ENCODE data around the gene LHX6. TPM values are rescaled to one million over a fixed set of nuclear protein-coding genes. Genes with fewer than 3 reads are reported as not detected.
A peak's percentile ranks its signal among the peaks of the same experiment; 100 is the strongest.

LHX6 gene
- total RNA-seq, 1 experiment from 2014 or later = 1.5 TPM

DNA sequence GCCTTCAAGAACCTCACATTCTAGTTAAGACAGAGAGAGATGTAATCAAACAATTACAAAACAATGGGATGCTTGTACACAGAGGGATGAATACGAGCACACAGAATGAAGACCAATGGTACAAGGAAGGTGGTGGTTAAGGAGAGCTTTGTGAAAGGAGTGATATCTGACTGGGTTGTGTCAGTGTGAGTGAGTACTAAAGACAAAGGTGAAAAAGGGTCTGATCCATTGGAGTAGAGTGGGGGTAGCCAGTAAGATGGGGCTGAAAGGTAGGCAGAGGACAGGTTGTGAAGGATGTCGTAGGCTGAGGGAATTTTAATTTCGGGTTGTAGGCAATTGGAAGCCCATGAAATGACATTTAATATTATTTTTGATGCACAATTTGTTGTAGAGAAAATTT lies 26.0 kb upstream of the LHX6 start (continued):
- no peak for TF ChIP-seq SOX15 (CRISPR knock-in tag; IDR thresholded peaks at IDR 0.05)
- TF ChIP-seq, protein P1, sequence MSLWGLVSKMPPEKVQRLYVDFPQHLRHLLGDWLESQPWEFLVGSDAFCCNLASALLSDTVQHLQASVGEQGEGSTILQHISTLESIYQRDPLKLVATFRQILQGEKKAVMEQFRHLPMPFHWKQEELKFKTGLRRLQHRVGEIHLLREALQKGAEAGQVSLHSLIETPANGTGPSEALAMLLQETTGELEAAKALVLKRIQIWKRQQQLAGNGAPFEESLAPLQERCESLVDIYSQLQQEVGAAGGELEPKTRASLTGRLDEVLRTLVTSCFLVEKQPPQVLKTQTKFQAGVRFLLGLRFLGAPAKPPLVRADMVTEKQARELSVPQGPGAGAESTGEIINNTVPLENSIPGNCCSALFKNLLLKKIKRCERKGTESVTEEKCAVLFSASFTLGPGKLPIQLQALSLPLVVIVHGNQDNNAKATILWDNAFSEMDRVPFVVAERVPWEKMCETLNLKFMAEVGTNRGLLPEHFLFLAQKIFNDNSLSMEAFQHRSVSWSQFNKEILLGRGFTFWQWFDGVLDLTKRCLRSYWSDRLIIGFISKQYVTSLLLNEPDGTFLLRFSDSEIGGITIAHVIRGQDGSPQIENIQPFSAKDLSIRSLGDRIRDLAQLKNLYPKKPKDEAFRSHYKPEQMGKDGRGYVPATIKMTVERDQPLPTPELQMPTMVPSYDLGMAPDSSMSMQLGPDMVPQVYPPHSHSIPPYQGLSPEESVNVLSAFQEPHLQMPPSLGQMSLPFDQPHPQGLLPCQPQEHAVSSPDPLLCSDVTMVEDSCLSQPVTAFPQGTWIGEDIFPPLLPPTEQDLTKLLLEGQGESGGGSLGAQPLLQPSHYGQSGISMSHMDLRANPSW (CRISPR knock-in tag; conservative IDR thresholded peaks at IDR 0.05; ENCODE audit: low read depth) = no peak

DNA sequence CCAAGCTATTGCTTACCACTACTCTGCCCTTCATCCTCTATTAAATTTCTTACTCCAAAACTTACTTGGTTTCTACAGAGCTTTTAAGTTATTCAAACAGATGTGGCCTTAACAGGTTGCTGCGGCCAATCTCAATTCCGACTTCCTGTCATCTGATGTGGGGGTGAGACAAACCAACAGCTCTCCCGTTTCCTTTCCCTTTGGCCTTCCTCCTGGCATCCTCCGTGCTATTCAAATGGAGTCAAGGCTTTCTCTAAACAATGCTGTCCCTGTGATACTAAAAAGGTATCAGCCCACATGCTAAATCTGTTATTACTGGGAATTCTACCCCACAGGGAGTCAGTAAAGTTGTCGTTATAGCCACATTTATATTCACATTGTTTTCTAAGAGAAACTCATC lies 24.0 kb upstream of the LHX6 start:
- POLR2A ChIA-PET = no interaction called here
- no peaks in the 10 kb centered on the region for H3K27me3 Mint-ChIP-seq (ENCODE audit: low read depth)
- peaks cover 42% of the 10 kb centered on the region for H3K4me1 Mint-ChIP-seq
- H3K27ac Mint-ChIP-seq = peak overlapping the region; percentile 54
- TF ChIP-seq TEAD4 (CRISPR knock-in tag; IDR thresholded peaks at IDR 0.05) (no peak), ZNF263 (CRISPR knock-in tag; IDR thresholded peaks at IDR 0.05; ENCODE audit: low read depth) (no peak), ZNF219 (CRISPR knock-in tag; IDR thresholded peaks at IDR 0.05; ENCODE audit: borderline replicate concordance) (no peak), ZNF121 (CRISPR knock-in tag; IDR thresholded peaks at IDR 0.05) (no peak), FOXK1 (CRISPR knock-in tag; IDR thresholded peaks at IDR 0.05) (no peak), PRRX2 (CRISPR knock-in tag; IDR thresholded peaks at IDR 0.05) (no peak), MXD4 (CRISPR knock-in tag; IDR thresholded peaks at IDR 0.05; ENCODE audit: borderline replicate concordance) (no peak), OVOL2 (CRISPR knock-in tag; IDR thresholded peaks at IDR 0.05; ENCODE audit: borderline replicate concordance) (no peak), SMAD3 (CRISPR knock-in tag; IDR thresholded peaks at IDR 0.05; ENCODE audit: borderline replicate concordance) (no peak), GRHL2 (CRISPR knock-in tag; IDR thresholded peaks at IDR 0.05; ENCODE audit: insufficient replicate concordance, severe bottlenecking) (no peak), CREM (CRISPR knock-in tag; IDR thresholded peaks at IDR 0.05) (no peak), ZNF512 (CRISPR knock-in tag; IDR thresholded peaks at IDR 0.05; ENCODE audit: borderline replicate concordance) (no peak)
- TF ChIP-seq, protein P2, sequence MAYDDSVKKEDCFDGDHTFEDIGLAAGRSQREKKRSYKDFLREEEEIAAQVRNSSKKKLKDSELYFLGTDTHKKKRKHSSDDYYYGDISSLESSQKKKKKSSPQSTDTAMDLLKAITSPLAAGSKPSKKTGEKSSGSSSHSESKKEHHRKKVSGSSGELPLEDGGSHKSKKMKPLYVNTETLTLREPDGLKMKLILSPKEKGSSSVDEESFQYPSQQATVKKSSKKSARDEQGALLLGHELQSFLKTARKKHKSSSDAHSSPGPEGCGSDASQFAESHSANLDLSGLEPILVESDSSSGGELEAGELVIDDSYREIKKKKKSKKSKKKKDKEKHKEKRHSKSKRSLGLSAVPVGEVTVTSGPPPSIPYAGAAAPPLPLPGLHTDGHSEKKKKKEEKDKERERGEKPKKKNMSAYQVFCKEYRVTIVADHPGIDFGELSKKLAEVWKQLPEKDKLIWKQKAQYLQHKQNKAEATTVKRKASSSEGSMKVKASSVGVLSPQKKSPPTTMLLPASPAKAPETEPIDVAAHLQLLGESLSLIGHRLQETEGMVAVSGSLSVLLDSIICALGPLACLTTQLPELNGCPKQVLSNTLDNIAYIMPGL (CRISPR knock-in tag; IDR thresholded peaks at IDR 0.05) = no peak
- TF ChIP-seq, protein P3, sequence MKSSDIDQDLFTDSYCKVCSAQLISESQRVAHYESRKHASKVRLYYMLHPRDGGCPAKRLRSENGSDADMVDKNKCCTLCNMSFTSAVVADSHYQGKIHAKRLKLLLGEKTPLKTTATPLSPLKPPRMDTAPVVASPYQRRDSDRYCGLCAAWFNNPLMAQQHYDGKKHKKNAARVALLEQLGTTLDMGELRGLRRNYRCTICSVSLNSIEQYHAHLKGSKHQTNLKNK (CRISPR knock-in tag; IDR thresholded peaks at IDR 0.05) = no peak
- TF ChIP-seq, protein P4, sequence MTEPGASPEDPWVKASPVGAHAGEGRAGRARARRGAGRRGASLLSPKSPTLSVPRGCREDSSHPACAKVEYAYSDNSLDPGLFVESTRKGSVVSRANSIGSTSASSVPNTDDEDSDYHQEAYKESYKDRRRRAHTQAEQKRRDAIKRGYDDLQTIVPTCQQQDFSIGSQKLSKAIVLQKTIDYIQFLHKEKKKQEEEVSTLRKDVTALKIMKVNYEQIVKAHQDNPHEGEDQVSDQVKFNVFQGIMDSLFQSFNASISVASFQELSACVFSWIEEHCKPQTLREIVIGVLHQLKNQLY (CRISPR knock-in tag; IDR thresholded peaks at IDR 0.05) = no peak
- TF ChIP-seq, protein P5, sequence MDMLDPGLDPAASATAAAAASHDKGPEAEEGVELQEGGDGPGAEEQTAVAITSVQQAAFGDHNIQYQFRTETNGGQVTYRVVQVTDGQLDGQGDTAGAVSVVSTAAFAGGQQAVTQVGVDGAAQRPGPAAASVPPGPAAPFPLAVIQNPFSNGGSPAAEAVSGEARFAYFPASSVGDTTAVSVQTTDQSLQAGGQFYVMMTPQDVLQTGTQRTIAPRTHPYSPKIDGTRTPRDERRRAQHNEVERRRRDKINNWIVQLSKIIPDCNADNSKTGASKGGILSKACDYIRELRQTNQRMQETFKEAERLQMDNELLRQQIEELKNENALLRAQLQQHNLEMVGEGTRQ (CRISPR knock-in tag; IDR thresholded peaks at IDR 0.05) = no peak
- TF ChIP-seq, protein P6, sequence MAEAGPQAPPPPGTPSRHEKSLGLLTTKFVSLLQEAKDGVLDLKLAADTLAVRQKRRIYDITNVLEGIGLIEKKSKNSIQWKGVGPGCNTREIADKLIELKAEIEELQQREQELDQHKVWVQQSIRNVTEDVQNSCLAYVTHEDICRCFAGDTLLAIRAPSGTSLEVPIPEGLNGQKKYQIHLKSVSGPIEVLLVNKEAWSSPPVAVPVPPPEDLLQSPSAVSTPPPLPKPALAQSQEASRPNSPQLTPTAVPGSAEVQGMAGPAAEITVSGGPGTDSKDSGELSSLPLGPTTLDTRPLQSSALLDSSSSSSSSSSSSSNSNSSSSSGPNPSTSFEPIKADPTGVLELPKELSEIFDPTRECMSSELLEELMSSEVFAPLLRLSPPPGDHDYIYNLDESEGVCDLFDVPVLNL (CRISPR knock-in tag; IDR thresholded peaks at IDR 0.05; ENCODE audit: borderline replicate concordance, low read depth) = no peak
- TF ChIP-seq, protein P7, sequence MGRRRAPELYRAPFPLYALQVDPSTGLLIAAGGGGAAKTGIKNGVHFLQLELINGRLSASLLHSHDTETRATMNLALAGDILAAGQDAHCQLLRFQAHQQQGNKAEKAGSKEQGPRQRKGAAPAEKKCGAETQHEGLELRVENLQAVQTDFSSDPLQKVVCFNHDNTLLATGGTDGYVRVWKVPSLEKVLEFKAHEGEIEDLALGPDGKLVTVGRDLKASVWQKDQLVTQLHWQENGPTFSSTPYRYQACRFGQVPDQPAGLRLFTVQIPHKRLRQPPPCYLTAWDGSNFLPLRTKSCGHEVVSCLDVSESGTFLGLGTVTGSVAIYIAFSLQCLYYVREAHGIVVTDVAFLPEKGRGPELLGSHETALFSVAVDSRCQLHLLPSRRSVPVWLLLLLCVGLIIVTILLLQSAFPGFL (CRISPR knock-in tag; IDR thresholded peaks at IDR 0.05; ENCODE audit: borderline replicate concordance) = no peak
- TF ChIP-seq, protein P1 (CRISPR knock-in tag; conservative IDR thresholded peaks at IDR 0.05; ENCODE audit: low read depth) = no peak
- ATAC-seq = peak; percentile 80
- CTCF ChIA-PET = interaction anchor here (0.9 to 1.2 kb wide), 3 partner anchors 98 to 130 kb away, joined by 3 to 4 read pairs (median 3); no protein-coding TSS in a partner anchor
- no peak for DNase-seq (ENCODE audit: low spot score)
- H3K36me3 Mint-ChIP-seq = peaks cover 15% of the 10 kb centered on the region
- no peaks in the 10 kb centered on the region for H3K9me3 Mint-ChIP-seq
- no peak overlapping the region for H3K4me3 Mint-ChIP-seq

All from WTC11 (cell line).